Endometrial microvascular endothelial cells (primary cell): ENCODE measurements around the gene PRRG3. TPM values are rescaled to one million over a fixed set of nuclear protein-coding genes. Genes with fewer than 3 reads are reported as not detected.

ENCODE experiments used
- in situ Hi-C: cut with HindIII; loops from 2 replicates; pipeline ENCODE4 v1.10.0; 2017; ENCODE audit warnings: low sequenced_read_pairs, low pct_unique_long_range_greater_than_20kb; ENCODE audit errors: inconsistent ontology term
- total RNA-seq: library from RNA; depleted of rRNA; stranded (reverse); fragments of >200 nt; gene quantifications from one replicate; pipeline ENCODE4 v1.2.3, GENCODE V29; 2015; ENCODE audit errors: inconsistent ontology term

Gene PRRG3
- total RNA-seq, 1 donor from 2014 or later: not detected

DNA sequence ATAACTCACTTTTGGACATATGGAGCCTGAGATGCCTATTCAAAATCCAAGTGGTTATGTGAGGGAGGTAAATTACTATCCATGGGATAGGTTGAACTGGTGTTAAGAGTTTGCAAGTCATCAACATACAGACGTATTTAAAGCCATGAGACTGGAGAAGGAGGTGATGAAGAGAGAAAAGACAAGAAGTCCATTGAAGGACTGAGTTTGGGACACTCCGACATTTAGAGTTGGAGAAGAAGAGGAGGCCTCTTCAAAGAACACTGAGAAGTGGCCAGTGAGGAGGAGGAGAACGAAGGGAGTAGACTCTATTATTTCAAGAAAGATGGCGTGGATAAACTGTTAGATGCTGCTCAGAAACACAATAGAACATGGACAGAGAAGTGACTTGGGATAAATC, 39.2 kb downstream of the PRRG3 start, which contains the start of gene CNGA2:
Gene CNGA2, plus strand, starts transcription at position 301 of the 400 bp plus-strand sequence. CDS start 3,738 bp downstream, outside the sequence.
- in situ Hi-C loops: loop anchor here (25.0 kb wide), 1 partner anchor 903 kb away; the partner anchor contains the start of gene GABRQ

DNA sequence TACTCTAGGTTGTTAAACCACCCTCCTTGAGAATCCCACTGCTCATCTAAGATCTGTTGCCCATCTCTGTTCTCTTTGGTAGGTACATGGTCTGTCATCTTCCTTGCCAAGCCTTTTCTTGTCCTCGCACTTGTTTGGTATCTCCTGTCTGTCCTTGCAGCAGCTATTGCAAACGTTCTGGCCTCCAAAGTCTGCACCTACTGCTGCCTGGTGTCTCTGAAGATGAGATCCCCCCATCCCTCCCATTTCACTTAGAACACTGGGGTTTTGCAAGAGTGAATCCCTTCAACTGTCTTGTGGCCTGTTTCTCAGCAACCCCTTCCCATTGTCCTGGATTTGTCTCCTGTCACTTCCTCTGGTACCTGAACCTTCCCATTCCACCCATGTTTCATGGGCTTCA, 40.0 kb downstream of the PRRG3 start:
- in situ Hi-C loops: loop anchor here (25.0 kb wide), 1 partner anchor 902 kb away; the partner anchor contains the start of gene GABRQ

DNA sequence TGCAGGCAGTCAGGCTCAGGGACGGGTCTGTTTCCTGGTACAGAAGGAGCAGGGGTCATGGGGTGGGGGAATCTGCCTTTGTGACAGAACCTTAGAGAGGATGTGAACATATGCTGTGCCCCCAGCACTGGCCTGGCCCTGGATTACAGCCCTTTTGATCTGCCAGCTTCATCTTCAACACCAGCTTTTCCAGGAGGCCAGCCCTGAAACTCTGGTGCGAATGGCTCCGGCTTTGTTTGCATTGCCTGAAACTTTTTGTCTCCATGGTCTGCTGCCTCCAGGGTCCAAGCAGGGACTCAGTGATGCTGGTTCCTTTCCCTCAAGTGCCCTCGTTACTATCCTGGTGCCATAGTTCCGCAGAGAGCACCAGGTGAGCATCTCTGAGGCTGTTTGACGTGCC, 41.4 kb downstream of the PRRG3 start:
- in situ Hi-C loops: loop anchor here (25.0 kb wide), 1 partner anchor 901 kb away; the partner anchor contains the start of gene GABRQ

DNA sequence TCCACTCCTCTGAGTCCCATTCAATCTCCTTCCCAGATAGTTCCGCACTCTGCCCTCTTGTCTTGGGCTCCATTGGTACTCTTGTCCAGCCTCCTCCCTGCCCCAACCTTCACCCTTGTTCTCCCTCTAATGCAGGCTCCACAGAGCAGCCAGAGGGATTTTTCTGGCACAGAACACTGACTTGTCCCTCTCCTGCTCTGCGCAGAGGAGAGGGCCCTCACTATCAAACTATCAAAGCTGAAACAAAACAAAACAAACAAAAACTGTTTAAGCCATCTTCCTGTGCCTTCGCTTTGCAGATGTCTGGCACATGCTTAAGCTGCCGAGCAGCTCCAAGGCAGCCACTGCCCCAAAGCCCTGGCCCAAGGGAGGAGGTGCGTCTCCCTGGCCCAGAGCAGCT, 42.2 kb downstream of the PRRG3 start:
- in situ Hi-C loops: loop anchor here (25.0 kb wide), 1 partner anchor 900 kb away; the partner anchor contains the start of gene GABRQ

DNA sequence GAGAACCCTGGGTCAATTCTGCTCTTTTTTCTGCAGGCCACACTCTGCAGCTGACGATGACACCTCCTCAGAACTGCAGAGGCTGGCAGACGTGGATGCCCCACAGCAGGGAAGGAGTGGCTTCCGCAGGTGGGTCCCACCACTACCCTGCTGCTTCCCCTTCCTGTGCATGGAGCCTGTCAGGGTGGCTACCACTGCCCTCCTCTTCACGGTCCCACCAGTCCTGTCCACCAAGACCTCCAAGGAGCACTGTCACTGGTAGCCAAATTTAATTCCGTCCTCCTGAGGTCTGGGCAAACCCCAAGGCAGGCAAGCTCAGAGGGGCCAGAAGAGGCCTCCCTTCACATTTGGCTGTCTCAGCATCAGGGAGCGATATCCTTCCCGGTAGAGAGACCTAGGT, 43.5 kb downstream of the PRRG3 start:
- in situ Hi-C loops: loop anchor here (25.0 kb wide), 1 partner anchor 899 kb away; the partner anchor contains the start of gene GABRQ

DNA sequence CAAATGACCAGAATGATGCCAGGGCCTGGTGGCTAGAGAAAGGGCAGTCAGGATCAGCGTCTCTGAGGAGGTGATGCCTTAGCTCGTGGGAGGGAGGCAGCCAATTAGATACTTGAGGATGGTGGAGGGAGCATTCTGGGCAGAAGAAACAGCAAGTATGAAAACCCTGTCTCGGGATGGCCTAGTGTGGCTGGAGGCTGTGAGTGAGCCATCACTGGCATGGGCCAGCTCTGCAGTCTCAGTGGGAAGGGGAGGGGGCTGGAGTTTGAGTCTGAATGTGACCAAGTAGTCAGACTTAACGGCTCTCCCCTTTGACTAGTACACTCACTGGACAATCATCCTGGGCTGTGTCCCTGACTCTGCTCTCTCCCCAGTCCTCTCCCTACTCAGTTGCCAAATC, 46.3 kb downstream of the PRRG3 start:
- in situ Hi-C loops: loop anchor here (25.0 kb wide), 1 partner anchor 896 kb away; the partner anchor contains the start of gene GABRQ

DNA sequence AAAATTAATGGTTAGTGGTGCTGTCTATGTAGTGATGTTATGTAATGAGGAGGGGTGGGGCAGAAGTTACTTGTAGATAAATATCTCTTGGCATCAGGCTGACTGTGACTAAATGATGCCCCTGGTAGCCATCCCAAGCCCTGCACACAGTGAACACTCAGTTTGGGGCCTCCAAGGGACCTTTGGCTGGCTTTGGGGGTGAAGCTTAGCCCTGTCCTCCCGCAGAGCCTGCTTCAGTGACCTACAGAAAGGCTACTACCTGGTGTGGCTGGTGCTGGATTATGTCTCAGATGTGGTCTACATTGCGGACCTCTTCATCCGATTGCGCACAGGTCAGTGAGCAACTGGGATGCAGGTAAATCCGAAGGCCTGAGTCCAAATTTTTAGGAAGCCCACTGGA, 47.1 kb downstream of the PRRG3 start:
- in situ Hi-C loops: loop anchor here (25.0 kb wide), 1 partner anchor 895 kb away; the partner anchor contains the start of gene GABRQ

DNA sequence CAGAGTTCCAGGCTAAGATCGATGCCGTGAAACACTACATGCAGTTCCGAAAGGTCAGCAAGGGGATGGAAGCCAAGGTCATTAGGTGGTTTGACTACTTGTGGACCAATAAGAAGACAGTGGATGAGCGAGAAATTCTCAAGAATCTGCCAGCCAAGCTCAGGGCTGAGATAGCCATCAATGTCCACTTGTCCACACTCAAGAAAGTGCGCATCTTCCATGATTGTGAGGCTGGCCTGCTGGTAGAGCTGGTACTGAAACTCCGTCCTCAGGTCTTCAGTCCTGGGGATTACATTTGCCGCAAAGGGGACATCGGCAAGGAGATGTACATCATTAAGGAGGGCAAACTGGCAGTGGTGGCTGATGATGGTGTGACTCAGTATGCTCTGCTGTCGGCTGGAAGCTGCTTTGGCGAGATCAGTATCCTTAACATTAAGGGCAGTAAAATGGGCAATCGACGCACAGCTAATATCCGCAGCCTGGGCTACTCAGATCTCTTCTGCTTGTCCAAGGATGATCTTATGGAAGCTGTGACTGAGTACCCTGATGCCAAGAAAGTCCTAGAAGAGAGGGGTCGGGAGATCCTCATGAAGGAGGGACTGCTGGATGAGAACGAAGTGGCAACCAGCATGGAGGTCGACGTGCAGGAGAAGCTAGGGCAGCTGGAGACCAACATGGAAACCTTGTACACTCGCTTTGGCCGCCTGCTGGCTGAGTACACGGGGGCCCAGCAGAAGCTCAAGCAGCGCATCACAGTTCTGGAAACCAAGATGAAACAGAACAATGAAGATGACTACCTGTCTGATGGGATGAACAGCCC, 48.6 kb downstream of the PRRG3 start:
- in situ Hi-C loops: loop anchor here (25.0 kb wide), 1 partner anchor 893 kb away; the partner anchor contains the start of gene GABRQ

DNA sequence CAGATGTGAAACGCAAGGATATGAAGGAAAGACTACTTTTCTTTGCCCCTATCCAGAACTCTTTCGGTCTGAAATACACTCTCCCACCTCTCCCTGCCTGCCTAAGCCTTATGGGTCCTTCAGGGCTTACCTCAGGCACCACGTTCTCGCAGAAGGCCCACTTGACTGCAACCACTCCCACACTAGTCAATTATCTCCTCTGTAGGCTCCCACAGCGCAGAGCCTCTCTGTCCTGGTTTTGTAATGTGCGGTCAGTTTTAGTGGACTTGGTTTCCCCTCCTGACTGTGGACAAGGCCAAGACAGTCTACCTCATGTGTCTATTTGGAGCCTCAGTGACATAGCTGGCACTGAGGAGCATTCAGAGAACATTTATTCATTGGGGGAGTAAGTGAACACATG, 50.4 kb downstream of the PRRG3 start:
- in situ Hi-C loops: loop anchor here (25.0 kb wide), 1 partner anchor 892 kb away; the partner anchor contains the start of gene GABRQ

DNA sequence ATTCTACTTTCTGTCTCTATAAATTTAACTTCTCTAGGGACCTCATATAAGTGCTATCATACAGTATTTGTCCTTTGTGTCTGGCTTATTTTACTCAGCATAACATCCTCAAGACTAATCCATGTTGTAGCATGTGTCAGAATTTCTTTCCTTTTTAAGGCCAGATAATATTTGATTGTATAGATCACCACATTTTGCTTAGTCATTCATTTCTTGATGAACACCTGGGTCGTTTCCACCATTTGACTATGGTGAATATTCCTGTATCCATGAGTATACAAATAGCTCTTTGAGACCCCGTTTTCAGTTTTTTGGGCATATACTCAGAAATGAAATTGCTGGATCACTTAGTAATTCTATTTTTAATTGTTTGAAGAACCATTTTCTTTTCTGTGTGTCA, 51.2 kb downstream of the PRRG3 start:
- in situ Hi-C loops: loop anchor here (25.0 kb wide), 1 partner anchor 891 kb away; the partner anchor contains the start of gene GABRQ

DNA sequence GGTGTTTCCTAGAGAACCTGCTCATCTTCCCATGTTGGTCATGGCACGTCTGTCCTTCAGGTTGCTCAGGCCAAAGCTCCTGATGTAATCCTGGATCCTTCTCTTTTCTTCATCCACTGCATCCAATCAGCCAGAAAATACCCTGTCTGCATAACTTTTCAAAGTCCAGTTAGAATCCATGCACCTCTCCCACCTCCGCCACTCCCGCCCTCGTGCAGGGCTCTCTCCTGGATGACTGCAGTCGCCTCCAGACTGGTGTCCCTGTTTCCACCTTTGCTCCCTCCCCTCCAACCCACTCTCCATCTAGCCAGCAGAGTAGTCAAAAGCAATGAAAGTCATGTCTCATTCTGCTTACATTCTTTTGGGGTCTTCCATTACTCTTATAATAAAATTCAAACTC, 55.3 kb downstream of the PRRG3 start:
- in situ Hi-C loops: no loop called here

DNA sequence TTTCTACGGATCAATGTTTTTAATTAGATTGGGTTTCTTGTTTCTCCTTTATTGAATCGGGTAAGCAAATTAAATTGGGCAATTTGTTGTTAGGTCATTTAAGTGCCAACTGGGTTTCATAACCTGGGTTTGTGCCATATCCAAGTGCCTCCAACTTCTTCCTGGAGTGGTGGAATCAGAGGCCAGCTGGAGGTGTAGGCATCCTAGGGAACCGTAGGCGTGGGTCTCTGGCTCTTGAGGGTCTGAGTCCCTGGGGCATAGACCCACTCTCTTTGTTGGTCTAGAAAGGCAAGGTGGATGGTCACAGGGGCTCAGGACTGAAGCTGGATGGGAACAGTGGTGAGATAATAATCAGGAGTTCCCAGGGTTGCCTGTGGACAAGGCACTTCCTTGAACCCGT, 57.6 kb downstream of the PRRG3 start:
- in situ Hi-C loops: no loop called here

DNA sequence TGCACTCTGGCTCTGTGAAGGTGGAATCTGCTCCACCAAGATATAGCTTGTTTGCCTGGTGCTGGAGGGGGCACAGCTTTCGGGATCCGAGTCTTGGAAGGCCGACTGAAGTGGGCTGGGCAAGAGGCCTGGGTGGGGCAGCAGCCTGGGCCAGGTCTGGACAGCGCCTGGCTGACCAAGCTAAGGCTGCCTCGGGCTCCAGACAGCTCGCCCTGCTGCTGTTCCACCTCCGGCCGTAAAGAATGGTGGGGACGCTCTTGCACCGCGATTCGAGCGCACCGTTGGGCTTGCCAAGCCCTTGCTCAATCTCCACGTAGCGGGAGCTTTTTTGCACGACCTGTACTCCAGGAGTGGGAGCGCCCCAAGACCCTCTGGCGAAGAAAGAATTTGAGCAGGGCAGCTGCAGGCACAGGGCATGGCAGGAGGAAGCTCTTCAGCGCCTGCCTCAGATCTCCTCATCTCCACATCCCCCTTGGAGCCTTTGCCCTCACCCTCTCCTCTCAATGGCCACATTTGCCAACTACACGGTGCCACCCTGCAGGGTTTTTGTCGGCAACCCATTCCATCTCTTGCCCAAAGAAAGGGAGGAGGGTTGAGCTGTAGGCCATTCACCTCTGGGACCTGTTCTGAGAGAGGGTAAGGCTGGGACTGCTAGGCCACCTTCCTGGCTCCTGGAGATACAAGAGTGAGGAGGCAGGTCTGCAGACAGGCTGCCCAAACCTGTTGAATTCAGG, 58.2 kb downstream of the PRRG3 start:
- in situ Hi-C loops: no loop called here

DNA sequence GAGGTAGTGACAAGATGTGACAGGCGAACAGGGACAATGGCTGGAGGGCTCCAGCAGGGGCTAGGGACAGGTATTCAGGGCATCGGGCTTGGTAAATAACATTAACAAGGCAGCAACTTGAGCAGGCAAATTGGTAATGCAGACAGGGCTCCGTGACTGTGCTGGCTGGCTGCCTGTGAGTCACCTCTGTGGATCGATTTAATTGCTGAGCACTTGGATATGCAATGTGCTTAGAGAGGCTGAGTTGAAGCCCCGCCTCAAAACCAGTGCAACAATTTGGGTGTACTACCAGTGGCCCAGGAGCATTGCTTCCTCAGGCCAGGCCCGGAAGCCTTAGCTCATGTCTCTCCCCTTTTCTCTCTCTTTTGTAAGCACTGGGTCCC, 58.8 kb downstream of the PRRG3 start:
- in situ Hi-C loops: no loop called here

DNA sequence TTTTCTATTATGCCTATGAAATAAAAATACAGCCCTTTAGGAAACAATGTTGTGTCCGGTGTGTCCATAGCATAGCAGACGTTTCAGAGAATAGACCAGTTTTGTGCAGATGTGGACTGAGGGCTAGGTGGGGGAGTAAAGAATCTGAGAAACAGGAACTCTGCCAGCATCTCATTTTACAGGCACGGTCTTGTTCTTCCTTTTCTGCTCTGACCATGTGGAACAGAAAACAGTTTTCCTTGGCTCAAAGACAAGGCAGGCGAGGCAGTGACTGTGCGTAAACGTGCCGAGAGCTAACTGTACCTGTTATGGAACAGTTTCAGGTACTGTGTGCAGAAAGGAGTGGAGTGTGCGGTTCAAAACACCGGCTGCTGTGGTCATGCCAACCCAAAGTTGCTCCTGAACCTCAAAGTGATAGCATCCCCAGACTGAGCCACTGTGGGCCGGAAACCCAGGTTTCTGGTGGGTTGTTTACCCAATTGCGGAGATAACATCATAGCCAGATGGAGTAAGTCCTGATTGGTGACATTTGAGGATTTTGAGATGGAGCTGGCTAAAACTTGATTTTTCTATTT, 59.5 kb downstream of the PRRG3 start:
- in situ Hi-C loops: no loop called here
